Transverse colon (tissue), 4 donors: ENCODE measurements around the gene SLC8A3. TPM values are rescaled to one million over a fixed set of nuclear protein-coding genes. Genes with fewer than 3 reads are reported as not detected.
A peak's percentile ranks its signal among the peaks of the same experiment; 100 is the strongest.

Experiments
- DNase-seq: peaks from one replicate; pipeline ENCODE4 v3.0.0-alpha.2; 2019
- H3K27ac ChIP-seq, 4 donors: fragments of 200-600 bp; sonication (generic); 2 replicates each; pipeline ENCODE4 v1.5.1; 2016 to 2018; ENCODE audit warnings: inconsistent platforms in 4 of 4
- H3K27me3 ChIP-seq: fragments of 200-600 bp; sonication (generic); 2 replicates; pipeline ENCODE4 v1.5.1; 2017; ENCODE audit warnings: inconsistent platforms
- H3K36me3 ChIP-seq, 4 donors: fragments of 200-600 bp; sonication (generic); 2 replicates each; pipeline ENCODE4 v1.5.1; 2017 to 2019; ENCODE audit warnings: inconsistent platforms in 4 of 4
- H3K4me1 ChIP-seq, 4 donors: fragments of 200-600 bp; sonication (generic); 2 replicates each; pipeline ENCODE4 v1.5.1; 2017 to 2020; ENCODE audit warnings: inconsistent platforms in 4 of 4
- H3K4me3 ChIP-seq, 4 donors: fragments of 200-600 bp; sonication (generic); 1 replicate in 1 of 4; 2 replicates in 3 of 4; pipeline versions ENCODE4 v1.5.1 to v1.6.1; 2017 to 2019; ENCODE audit warnings: inconsistent platforms in 4 of 4
- H3K9me3 ChIP-seq, 2 donors: fragments of 200-600 bp; sonication (generic); 2 replicates each; pipeline ENCODE4 v1.5.1; 2017 to 2019; ENCODE audit warnings: inconsistent platforms in 2 of 2
- EP300 ChIP-seq: sonication (generic); formaldehyde crosslinking; IDR thresholded peaks from one replicate; pipeline ENCODE4 v1.6.1; 2017; ENCODE audit warnings: antibody characterized with exemption, low read depth
- POLR2A ChIP-seq: fragments of 450-650 bp; IDR thresholded peaks from one replicate; pipeline ENCODE4 v1.6.1; 2016; ENCODE audit warnings: antibody characterized with exemption, mild to moderate bottlenecking, moderate library complexity
- POLR2AphosphoS5 ChIP-seq, 3 donors: sonication (generic); formaldehyde crosslinking; IDR thresholded peaks; one replicate each; pipeline ENCODE4 v1.6.1; 2016; ENCODE audit warnings: antibody characterized with exemption in 3 of 3
- WGBS, 2 donors: methylation state at CpG; one replicate each; pipeline ENCODE4 v1.1.5; 2018; ENCODE audit warnings: low coverage in 1 of 2; 5-methylcytosine and 5-hydroxymethylcytosine counted together
- in situ Hi-C, 4 donors: fragments of 200-750 bp; cut with MboI; loops; one replicate each; pipeline versions ENCODE4 v1.15.0 to v1.15.1; 2017; ENCODE audit warnings: low sequenced_read_pairs in 3 of 4, low pct_ligation_motif_present in 1 of 4, low pct_unique_long_range_greater_than_20kb in 1 of 4
- intact Hi-C: fragments of 100-400 bp; cut with DNase I; formaldehyde crosslinking; loops from one replicate; pipeline ENCODE4 v1.15.1; 2023; ENCODE audit warnings: low total_unique reads
- total RNA-seq, 4 donors: library from RNA; depleted of rRNA; stranded (reverse); fragments of >200 nt; gene quantifications; one replicate each; pipeline ENCODE4 v1.1.0, GENCODE V29; 2016
- TF ChIP-seq, protein P1 (sequence below), 5 experiments: fragments of 200-600 bp in 3 of 5; fragments of 450-650 bp in 2 of 5; sonication (generic) in 3 of 5; IDR thresholded peaks; 1 replicate in 2 of 5; 2 replicates in 3 of 5; pipeline ENCODE4 v1.5.1; 2016 to 2017; ENCODE audit warnings: antibody characterized with exemption in 5 of 5, inconsistent platforms in 3 of 5, mild to moderate bottlenecking in 2 of 5, moderate library complexity in 1 of 5

Gene SLC8A3
- total RNA-seq, 4 donors from 2014 or later: 0.27 to 1.9 (median 0.32) TPM; not detected in 1

- H3K4me1 ChIP-seq: peaks cover 0 to 11% (median 7%) of the 10 kb centered on the region in 4 donors
- DNase-seq: no peak
- H3K27me3 ChIP-seq: peaks cover 39% of the 10 kb centered on the region
- no peak overlapping the region for H3K4me3 ChIP-seq
- in situ Hi-C loops (no loop called here), intact Hi-C loops (no loop called here)
- H3K27ac ChIP-seq: no peak overlapping the region
- TF ChIP-seq EP300 (no peak), POLR2AphosphoS5 (IDR thresholded peaks at IDR 0.05) (no peak), POLR2A (no peak)
- TF ChIP-seq, protein P1, sequence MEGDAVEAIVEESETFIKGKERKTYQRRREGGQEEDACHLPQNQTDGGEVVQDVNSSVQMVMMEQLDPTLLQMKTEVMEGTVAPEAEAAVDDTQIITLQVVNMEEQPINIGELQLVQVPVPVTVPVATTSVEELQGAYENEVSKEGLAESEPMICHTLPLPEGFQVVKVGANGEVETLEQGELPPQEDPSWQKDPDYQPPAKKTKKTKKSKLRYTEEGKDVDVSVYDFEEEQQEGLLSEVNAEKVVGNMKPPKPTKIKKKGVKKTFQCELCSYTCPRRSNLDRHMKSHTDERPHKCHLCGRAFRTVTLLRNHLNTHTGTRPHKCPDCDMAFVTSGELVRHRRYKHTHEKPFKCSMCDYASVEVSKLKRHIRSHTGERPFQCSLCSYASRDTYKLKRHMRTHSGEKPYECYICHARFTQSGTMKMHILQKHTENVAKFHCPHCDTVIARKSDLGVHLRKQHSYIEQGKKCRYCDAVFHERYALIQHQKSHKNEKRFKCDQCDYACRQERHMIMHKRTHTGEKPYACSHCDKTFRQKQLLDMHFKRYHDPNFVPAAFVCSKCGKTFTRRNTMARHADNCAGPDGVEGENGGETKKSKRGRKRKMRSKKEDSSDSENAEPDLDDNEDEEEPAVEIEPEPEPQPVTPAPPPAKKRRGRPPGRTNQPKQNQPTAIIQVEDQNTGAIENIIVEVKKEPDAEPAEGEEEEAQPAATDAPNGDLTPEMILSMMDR (IDR thresholded peaks at IDR 0.05): no peak
- H3K36me3 ChIP-seq: no peaks in the 10 kb centered on the region
- 45 to 47% methylated on average over 4 of the region's 4 CpGs for WGBS, 2 donors
- no peaks in the 10 kb centered on the region for H3K9me3 ChIP-seq
These were observed 4.6 kb upstream of the SLC8A3 start for GRCh38 chr14:70193396-70193795.

DNA sequence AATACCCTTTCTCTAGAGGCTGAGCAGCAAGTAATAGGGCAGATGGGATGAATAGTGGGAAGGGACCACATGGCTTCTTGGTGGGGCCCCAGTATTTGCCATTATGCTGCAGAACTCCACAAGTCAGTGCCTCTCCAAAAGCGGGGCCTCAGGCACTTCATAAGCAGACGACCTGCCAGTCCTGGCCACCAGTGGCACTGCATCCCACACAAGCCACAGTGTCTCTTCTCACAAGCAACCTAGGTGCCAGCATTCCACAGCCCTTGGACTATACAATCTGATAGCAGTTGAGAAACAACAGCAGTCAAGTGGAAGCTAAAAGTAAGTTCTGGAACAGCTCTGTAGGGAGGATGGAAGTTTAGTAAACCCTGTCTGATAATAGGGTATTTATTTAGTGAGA is 4.2 kb upstream of the SLC8A3 start:
- in situ Hi-C loops (no loop called here), intact Hi-C loops (no loop called here)
- peaks cover 0 to 16% (median 9%) of the 10 kb centered on the region in 4 donors for H3K4me1 ChIP-seq
- H3K9me3 ChIP-seq: no peaks in the 10 kb centered on the region
- H3K36me3 ChIP-seq: no peaks in the 10 kb centered on the region
- no peak overlapping the region for H3K4me3 ChIP-seq
- no peak overlapping the region for H3K27ac ChIP-seq
- H3K27me3 ChIP-seq: peaks cover 44% of the 10 kb centered on the region
- WGBS, 2 donors: 57 to 100% methylated on average over 1 to 2 of the region's 2 CpGs
- DNase-seq: no peak
- no peak for TF ChIP-seq POLR2AphosphoS5 (IDR thresholded peaks at IDR 0.05)
- no peak for TF ChIP-seq POLR2A

- H3K27me3 ChIP-seq: peaks cover 67% of the 10 kb centered on the region
- no peak overlapping the region for H3K27ac ChIP-seq
- intact Hi-C loops (no loop called here), in situ Hi-C loops (no loop called here)
- H3K9me3 ChIP-seq: no peaks in the 10 kb centered on the region
- TF ChIP-seq POLR2A (no peak), POLR2AphosphoS5 (IDR thresholded peaks at IDR 0.05) (no peak), EP300 (no peak)
- TF ChIP-seq, protein P1 (IDR thresholded peaks at IDR 0.05): no peak
- 75 to 85% methylated on average over 5 to 6 of the region's 6 CpGs for WGBS, 2 donors
- no peaks in the 10 kb centered on the region for H3K36me3 ChIP-seq
- peaks cover 0 to 23% (median 12%) of the 10 kb centered on the region in 4 donors for H3K4me1 ChIP-seq
- DNase-seq: no peak
- H3K4me3 ChIP-seq: no peak overlapping the region
These were observed 1.4 kb upstream of the SLC8A3 start for GRCh38 chr14:70190156-70190555.

DNA sequence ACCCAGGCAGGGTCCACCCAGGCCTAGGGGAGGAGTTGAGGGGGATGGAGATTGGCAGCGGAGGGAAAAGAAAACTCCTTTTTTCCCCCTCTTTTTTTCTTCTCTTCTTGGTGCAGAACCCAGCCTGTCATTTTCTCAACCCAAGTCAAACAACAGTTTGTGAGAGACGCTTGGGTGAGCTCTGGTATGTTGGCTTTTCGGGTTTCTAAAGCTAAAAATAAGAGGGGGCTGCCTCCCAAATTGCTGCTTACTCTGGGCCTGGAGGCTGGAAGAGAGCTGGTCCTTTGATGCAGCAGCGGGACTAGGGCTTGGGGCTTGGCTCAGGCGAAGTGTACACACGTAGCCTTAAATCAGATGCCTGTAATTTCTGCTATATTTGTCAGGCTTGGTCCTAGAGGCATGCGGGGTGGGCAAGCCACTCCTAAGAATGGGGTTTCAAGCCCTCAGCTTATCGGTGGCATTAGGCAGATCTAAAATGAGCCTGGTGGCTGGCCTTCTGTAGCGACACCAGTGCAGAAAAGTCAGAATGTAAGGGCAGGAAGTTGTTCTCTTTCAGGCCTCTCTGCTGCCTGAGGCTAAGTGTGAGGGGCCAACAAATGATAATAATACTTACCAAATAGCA is 816 bp upstream of the SLC8A3 start:
- no peaks in the 10 kb centered on the region for H3K9me3 ChIP-seq
- no peaks in the 10 kb centered on the region for H3K36me3 ChIP-seq
- H3K4me1 ChIP-seq: peaks cover 0 to 23% (median 12%) of the 10 kb centered on the region in 4 donors
- no peak for DNase-seq
- TF ChIP-seq, protein P1 (IDR thresholded peaks at IDR 0.05): no peak
- TF ChIP-seq EP300 (no peak), POLR2AphosphoS5 (IDR thresholded peaks at IDR 0.05) (no peak), POLR2A (no peak)
- H3K4me3 ChIP-seq: peak overlapping the region in 2 of 4 donors; percentile 29 to 51
- intact Hi-C loops (no loop called here), in situ Hi-C loops (no loop called here)
- no peak overlapping the region for H3K27ac ChIP-seq
- H3K27me3 ChIP-seq: peaks cover 67% of the 10 kb centered on the region
- 23 to 50% methylated on average over 3 to 9 of the region's 9 CpGs for WGBS, 2 donors

DNA sequence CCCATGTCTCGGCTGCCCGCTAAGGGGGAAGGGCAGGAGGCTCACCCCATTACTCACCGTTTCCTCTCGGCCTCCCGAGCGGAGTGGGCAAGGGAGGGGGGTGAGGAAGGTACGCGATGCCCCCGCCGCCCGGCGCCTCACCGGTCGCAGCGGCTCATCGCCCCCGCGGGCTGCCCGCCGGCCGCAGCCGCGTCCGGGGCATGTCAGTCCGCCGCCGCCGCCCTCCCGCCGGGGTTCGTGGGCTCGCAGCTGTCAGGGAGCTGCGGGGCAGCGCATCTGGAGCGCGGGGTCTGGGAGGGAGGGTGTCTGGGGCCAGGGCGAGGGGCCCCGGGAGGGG is 461 bp downstream of the SLC8A3 start:
- TF ChIP-seq, protein P1 (IDR thresholded peaks at IDR 0.05): no peak
- TF ChIP-seq POLR2A (no peak), EP300 (no peak), POLR2AphosphoS5 (IDR thresholded peaks at IDR 0.05) (no peak)
- WGBS, 2 donors: 1% methylated on average over 15 of the region's 38 CpGs; no CpG with 5 or more reads in 1 of the 2 donors
- peaks cover 63% of the 10 kb centered on the region for H3K27me3 ChIP-seq
- intact Hi-C loops (no loop called here), in situ Hi-C loops (no loop called here)
- peaks cover 0 to 23% (median 12%) of the 10 kb centered on the region in 4 donors for H3K4me1 ChIP-seq
- no peak for DNase-seq
- peak overlapping the region in 3 of 4 donors; percentile 22 to 51 (median 29) for H3K4me3 ChIP-seq
- no peak overlapping the region for H3K27ac ChIP-seq
- H3K9me3 ChIP-seq: no peaks in the 10 kb centered on the region
- no peaks in the 10 kb centered on the region for H3K36me3 ChIP-seq
